Thymus (tissue), 11 donors: ENCODE measurements around the gene MGAT2. TPM values are rescaled to one million over a fixed set of nuclear protein-coding genes. Genes with fewer than 3 reads are reported as not detected.
"Not testable (repeated sequence)": the region's sequence is repeated elsewhere in the genome, so short reads cannot be mapped to it uniquely, and the experiment has no call there.

ENCODE experiments used
- DNase-seq, 9 donors: peaks; one replicate each; pipeline ENCODE4 v3.0.0-alpha.2; 2013; ENCODE audit warnings: low spot score in 9 of 9, low read depth in 6 of 9, missing footprints in 1 of 9
- H3K27ac ChIP-seq, 2 donors: one replicate each; pipeline ENCODE4 v1.5.1; 2013; ENCODE audit warnings: control low read depth in 1 of 2, low read depth in 1 of 2, low read length in 1 of 2, mild to moderate bottlenecking in 1 of 2, moderate library complexity in 1 of 2
- H3K27me3 ChIP-seq, 2 donors: one replicate each; pipeline ENCODE4 v1.5.1; 2013; ENCODE audit warnings: low read length in 1 of 2; ENCODE audit not compliant: control insufficient read depth in 2 of 2, insufficient read depth in 1 of 2
- H3K36me3 ChIP-seq, 2 donors: one replicate each; pipeline ENCODE4 v1.5.1; 2013; ENCODE audit warnings: low read length in 1 of 2, mild to moderate bottlenecking in 1 of 2, moderate library complexity in 1 of 2; ENCODE audit not compliant: control insufficient read depth in 2 of 2, insufficient read depth in 2 of 2
- H3K4me1 ChIP-seq, 2 donors: one replicate each; pipeline ENCODE4 v1.5.1; 2013; ENCODE audit warnings: low read length in 2 of 2; ENCODE audit not compliant: control insufficient read depth in 2 of 2, insufficient read depth in 2 of 2
- H3K4me3 ChIP-seq, 2 donors: one replicate each; pipeline ENCODE4 v1.5.1; 2013; ENCODE audit warnings: low read length in 2 of 2, control low read depth in 1 of 2, mild to moderate bottlenecking in 1 of 2
- H3K9me3 ChIP-seq, 2 donors: one replicate each; pipeline ENCODE4 v1.5.1; 2013; ENCODE audit warnings: low read length in 1 of 2, mild to moderate bottlenecking in 1 of 2; ENCODE audit not compliant: control insufficient read depth in 2 of 2, insufficient read depth in 1 of 2
- WGBS: extraction: QIAGEN DNeasy Blood & Tissue Kit; methylation state at CpG from one replicate; pipeline ENCODE4 v1.1.7; 2013; 5-methylcytosine and 5-hydroxymethylcytosine counted together
- polyA plus RNA-seq: library from polyadenylated mRNA; stranded (reverse); fragments of 200-250 nt; gene quantifications from one replicate; pipeline ENCODE4 v1.2.3, GENCODE V29; 2013
- total RNA-seq: library from RNA; stranded (reverse); fragments of 120-200 nt; gene quantifications from one replicate; pipeline ENCODE4 v1.2.4, GENCODE V29; 2013
- donor health status: healthy.

MGAT2 gene
- total and polyA plus RNA-seq, 2 donors: 29.9 to 36.1 TPM

GRCh38 chr14:49598485-49599300 is 21.9 kb upstream of the MGAT2 start, which contains the start of gene LRR1:
Gene LRR1, plus strand, starts transcription at chr14:49598940. Its CDS starts 81 bp downstream, at chr14:49599021.
- WGBS: under 1% methylated on average over 77 of the region's 77 CpGs
- Histone ChIP-seq H3K27ac (peak within 1 kb of the TSS; percentile 94 to 99), H3K4me3 (peak within 1 kb of the TSS; percentile 65 to 88), H3K27me3 (no peaks in the 10 kb centered on the region), H3K9me3 (no peaks in the 10 kb centered on the region), H3K36me3 (peaks cover 0 to 23% of the 10 kb centered on the region in 2 donors), H3K4me1 (peaks cover 0 to 16% of the 10 kb centered on the region in 2 donors)
- peak; percentile 65 to 92 (median 81) for DNase-seq

GRCh38 chr14:49607583-49607982 is 13.0 kb upstream of the MGAT2 start:
- Histone ChIP-seq H3K4me3 (no peak overlapping the region), H3K27ac (no peak overlapping the region), H3K27me3 (no peaks in the 10 kb centered on the region), H3K4me1 (no peaks in the 10 kb centered on the region), H3K9me3 (no peaks in the 10 kb centered on the region), H3K36me3 (peaks cover 8 to 59% of the 10 kb centered on the region in 2 donors)
- WGBS: 98% methylated on average over 6 of the region's 6 CpGs
- DNase-seq: no peak

GRCh38 chr14:49612251-49612650 is 8.3 kb upstream of the MGAT2 start:
- H3K9me3 ChIP-seq: no peaks in the 10 kb centered on the region
- no peaks in the 10 kb centered on the region for H3K27me3 ChIP-seq
- no peaks in the 10 kb centered on the region for H3K4me1 ChIP-seq
- peaks cover 9 to 53% of the 10 kb centered on the region in 2 donors for H3K36me3 ChIP-seq
- 98% methylated on average over 4 of the region's 4 CpGs for WGBS
- no peak overlapping the region for H3K27ac ChIP-seq
- no peak overlapping the region for H3K4me3 ChIP-seq
- no peak for DNase-seq

- no peaks in the 10 kb centered on the region for H3K4me1 ChIP-seq
- H3K9me3 ChIP-seq: no peaks in the 10 kb centered on the region
- no peak for DNase-seq
- WGBS: 99% methylated on average over 8 of the region's 8 CpGs
- peaks cover 12 to 55% of the 10 kb centered on the region in 2 donors for H3K36me3 ChIP-seq
- H3K4me3 ChIP-seq: no peak overlapping the region
- H3K27ac ChIP-seq: no peak overlapping the region
- no peaks in the 10 kb centered on the region for H3K27me3 ChIP-seq
Observed at GRCh38 chr14:49612671-49613070, 7.9 kb upstream of the MGAT2 start.

GRCh38 chr14:49614196-49614595 is 6.4 kb upstream of the MGAT2 start:
- Histone ChIP-seq H3K4me3 (no peak overlapping the region), H3K27me3 (no peaks in the 10 kb centered on the region), H3K36me3 (peaks cover 18 to 55% of the 10 kb centered on the region in 2 donors), H3K27ac (no peak overlapping the region), H3K4me1 (peaks cover under 1 to 4% of the 10 kb centered on the region in 2 donors), H3K9me3 (no peaks in the 10 kb centered on the region)
- DNase-seq: no peak
- WGBS: 95% methylated on average over 2 of the region's 2 CpGs

GRCh38 chr14:49615776-49616175 is 4.8 kb upstream of the MGAT2 start:
- Histone ChIP-seq H3K4me3 (no peak overlapping the region), H3K9me3 (no peaks in the 10 kb centered on the region), H3K27me3 (no peaks in the 10 kb centered on the region), H3K27ac (no peak overlapping the region), H3K4me1 (peaks cover 4 to 11% of the 10 kb centered on the region in 2 donors), H3K36me3 (peaks cover 19 to 49% of the 10 kb centered on the region in 2 donors)
- 98% methylated on average over 6 of the region's 6 CpGs for WGBS
- no peak for DNase-seq

- H3K27me3 ChIP-seq: no peaks in the 10 kb centered on the region
- peaks cover 23 to 42% of the 10 kb centered on the region in 2 donors for H3K36me3 ChIP-seq
- peaks cover 13 to 22% of the 10 kb centered on the region in 2 donors for H3K4me1 ChIP-seq
- H3K4me3 ChIP-seq: no peak overlapping the region
- WGBS: 98% methylated on average over 6 of the region's 6 CpGs
- no peaks in the 10 kb centered on the region for H3K9me3 ChIP-seq
- no peak for DNase-seq
- no peak overlapping the region for H3K27ac ChIP-seq
Observed at GRCh38 chr14:49617852-49618519, 2.6 kb upstream of the MGAT2 start.

- H3K27ac ChIP-seq: peak overlapping the region; percentile 18 to 98
Observed at GRCh38 chr14:49619273-49619672, 1.3 kb upstream of the MGAT2 start.

GRCh38 chr14:49619730-49620129 is 869 bp upstream of the MGAT2 start:
- H3K27ac ChIP-seq: peak overlapping the region; percentile 98 to 100
- DNase-seq: peak in 1 of 9 donors; percentile 28
- H3K9me3 ChIP-seq: no peaks in the 10 kb centered on the region
- peaks cover 16 to 22% of the 10 kb centered on the region in 2 donors for H3K4me1 ChIP-seq
- peaks cover 23 to 32% of the 10 kb centered on the region in 2 donors for H3K36me3 ChIP-seq
- WGBS: 5% methylated on average over 11 of the region's 11 CpGs
- H3K4me3 ChIP-seq: peak overlapping the region; percentile 74 to 96
- H3K27me3 ChIP-seq: no peaks in the 10 kb centered on the region

More at GRCh38 chr14:49619273-49619672, 1.3 kb upstream of the MGAT2 start:
- H3K4me3 ChIP-seq: peak overlapping the region; percentile 74 to 96
- H3K27me3 ChIP-seq, DNase-seq, H3K9me3 ChIP-seq: not testable (repeated sequence)
- WGBS: 90% methylated on average over 19 of the region's 19 CpGs
- H3K36me3 ChIP-seq: peaks cover 23 to 35% of the 10 kb centered on the region in 2 donors
- H3K4me1 ChIP-seq: peaks cover 16 to 22% of the 10 kb centered on the region in 2 donors
